ENCODE measurements around the gene SEC11A. TPM values are rescaled to one million over a fixed set of nuclear protein-coding genes. Genes with fewer than 3 reads are reported as not detected.

SEC11A gene
- total RNA-seq, 1 donor from 2014 or later, result 80.0 TPM

DNA sequence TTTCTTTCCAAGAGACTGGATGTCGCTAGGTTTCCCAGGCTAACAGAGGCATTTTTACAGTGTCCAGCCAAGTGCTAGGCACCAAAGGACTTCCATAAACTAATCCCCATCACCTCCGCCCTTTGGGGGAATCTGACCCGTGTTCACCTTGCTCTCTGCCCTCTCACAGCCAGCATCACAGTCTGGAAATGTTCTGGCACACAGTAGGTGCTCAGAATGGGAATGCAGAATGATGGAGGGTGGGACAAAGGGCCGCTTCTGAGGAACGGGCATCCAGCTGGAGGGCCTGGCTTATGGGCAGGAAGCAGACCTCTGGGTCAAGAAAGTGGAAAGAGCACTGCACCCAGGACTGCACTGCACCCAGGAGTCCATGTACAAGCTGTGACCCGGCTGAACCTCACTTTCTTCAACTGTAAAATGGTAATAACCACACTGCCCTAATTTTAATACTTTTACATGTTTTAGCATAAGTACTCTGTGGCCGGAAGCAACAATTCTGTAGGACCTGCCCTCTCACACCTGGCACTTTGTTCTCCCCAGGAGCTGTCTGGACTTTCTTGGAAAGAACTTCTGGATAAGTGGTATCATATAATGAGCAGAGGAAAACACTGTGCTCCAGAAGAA, 57.0 kb downstream of the SEC11A start:
- TF ChIP-seq, protein P1, sequence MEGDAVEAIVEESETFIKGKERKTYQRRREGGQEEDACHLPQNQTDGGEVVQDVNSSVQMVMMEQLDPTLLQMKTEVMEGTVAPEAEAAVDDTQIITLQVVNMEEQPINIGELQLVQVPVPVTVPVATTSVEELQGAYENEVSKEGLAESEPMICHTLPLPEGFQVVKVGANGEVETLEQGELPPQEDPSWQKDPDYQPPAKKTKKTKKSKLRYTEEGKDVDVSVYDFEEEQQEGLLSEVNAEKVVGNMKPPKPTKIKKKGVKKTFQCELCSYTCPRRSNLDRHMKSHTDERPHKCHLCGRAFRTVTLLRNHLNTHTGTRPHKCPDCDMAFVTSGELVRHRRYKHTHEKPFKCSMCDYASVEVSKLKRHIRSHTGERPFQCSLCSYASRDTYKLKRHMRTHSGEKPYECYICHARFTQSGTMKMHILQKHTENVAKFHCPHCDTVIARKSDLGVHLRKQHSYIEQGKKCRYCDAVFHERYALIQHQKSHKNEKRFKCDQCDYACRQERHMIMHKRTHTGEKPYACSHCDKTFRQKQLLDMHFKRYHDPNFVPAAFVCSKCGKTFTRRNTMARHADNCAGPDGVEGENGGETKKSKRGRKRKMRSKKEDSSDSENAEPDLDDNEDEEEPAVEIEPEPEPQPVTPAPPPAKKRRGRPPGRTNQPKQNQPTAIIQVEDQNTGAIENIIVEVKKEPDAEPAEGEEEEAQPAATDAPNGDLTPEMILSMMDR (IDR thresholded peaks at IDR 0.05; ENCODE audit: borderline replicate concordance), result no peak
- no peaks in the 10 kb centered on the region for H3K9me3 ChIP-seq (replicated peaks)
- DNase-seq, result no peak
- no peaks in the 10 kb centered on the region for H3K27me3 ChIP-seq (ENCODE audit: low read depth)
- H3K36me3 ChIP-seq, result no peaks in the 10 kb centered on the region
- peak overlapping the region; percentile 77 for H3K4me3 ChIP-seq
- intact Hi-C loops (cut with micrococcal nuclease), result no loop called here
- H3K27ac ChIP-seq (replicated peaks), result peak overlapping the region; percentile 86
- peaks cover 36% of the 10 kb centered on the region for H3K4me1 ChIP-seq

DNA sequence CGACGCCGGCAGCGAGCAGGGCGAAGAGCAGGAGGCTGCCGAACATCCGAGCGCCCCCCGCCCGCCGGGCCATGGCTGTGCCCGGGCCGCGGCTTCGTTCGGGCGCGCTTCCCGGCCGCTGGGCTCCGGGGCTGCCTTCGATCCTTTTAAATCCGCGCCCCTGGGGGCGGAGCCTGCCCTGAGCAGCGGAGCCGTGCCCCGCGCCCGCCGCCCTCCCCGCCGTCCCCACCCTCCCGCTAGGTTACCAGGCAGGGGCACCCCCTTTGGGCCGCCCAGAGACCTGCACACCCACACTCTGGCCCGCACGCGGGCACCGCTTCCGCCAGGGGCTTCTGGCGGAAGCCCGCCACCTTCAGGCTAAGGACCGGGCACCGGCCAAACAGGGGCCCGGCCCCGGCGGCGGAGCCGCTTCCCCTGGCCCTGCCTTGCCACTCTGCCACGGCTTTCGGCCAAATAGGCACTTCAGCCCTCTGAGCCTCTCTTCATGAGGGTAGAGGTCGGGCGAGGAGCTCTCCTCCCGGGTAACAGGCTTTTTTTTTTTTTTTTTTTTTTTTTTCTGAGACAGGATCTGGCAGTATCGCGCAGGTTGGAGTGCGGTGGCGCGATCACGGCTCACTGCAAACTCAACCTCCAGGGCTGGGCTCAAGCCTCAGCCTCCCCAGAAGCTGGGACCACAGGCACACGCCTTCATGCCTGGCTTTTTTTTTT, 57.7 kb downstream of the SEC11A start, which contains the start of gene NMB:
NMB (minus strand) TSS at position 120 of the 708 bp plus-strand sequence; CDS start at position 73, 47 bp downstream.
- peak within 1 kb of the TSS; percentile 86 for H3K27ac ChIP-seq (replicated peaks)
- intact Hi-C loops (cut with micrococcal nuclease), result no loop called here
- DNase-seq, result peak; percentile 74

DNA sequence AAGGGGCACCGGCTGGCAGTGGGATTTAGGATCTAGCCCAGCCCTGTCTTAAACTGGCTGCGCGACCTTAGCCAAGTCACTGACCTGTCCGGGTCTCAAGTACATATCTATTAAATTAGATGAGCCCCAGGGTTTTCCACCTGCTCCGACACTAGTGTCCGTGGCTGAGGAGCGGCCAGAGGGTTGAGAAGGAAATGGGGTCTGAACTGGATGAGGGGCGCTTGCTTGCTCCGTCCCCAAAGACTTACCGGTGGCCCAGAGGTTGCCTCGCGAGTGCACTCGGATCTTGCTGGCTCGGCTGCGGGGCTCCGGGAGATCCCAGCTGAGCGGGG, 58.2 kb downstream of the SEC11A start:
- peaks cover 48% of the 10 kb centered on the region for H3K4me1 ChIP-seq
- H3K9me3 ChIP-seq (replicated peaks), result no peaks in the 10 kb centered on the region
- peak overlapping the region; percentile 86 for H3K27ac ChIP-seq (replicated peaks)
- TF ChIP-seq, protein P1 (IDR thresholded peaks at IDR 0.05; ENCODE audit: borderline replicate concordance), result no peak
- no peak for DNase-seq
- H3K4me3 ChIP-seq, result peak overlapping the region; percentile 77
- H3K36me3 ChIP-seq, result peaks cover under 1% of the 10 kb centered on the region
- H3K27me3 ChIP-seq (ENCODE audit: low read depth), result no peaks in the 10 kb centered on the region
- intact Hi-C loops (cut with micrococcal nuclease), result no loop called here

More for the DNA sequence above, 57.7 kb downstream of the SEC11A start, which contains the start of gene NMB:
- no peaks in the 10 kb centered on the region for H3K36me3 ChIP-seq
- peaks cover 43% of the 10 kb centered on the region for H3K4me1 ChIP-seq
- H3K9me3 ChIP-seq (replicated peaks), result no peaks in the 10 kb centered on the region
- H3K27me3 ChIP-seq (ENCODE audit: low read depth), result no peaks in the 10 kb centered on the region
- H3K4me3 ChIP-seq, result peak within 1 kb of the TSS; percentile 77
- TF ChIP-seq, protein P1 (IDR thresholded peaks at IDR 0.05; ENCODE audit: borderline replicate concordance), result peak; percentile 64

DNA sequence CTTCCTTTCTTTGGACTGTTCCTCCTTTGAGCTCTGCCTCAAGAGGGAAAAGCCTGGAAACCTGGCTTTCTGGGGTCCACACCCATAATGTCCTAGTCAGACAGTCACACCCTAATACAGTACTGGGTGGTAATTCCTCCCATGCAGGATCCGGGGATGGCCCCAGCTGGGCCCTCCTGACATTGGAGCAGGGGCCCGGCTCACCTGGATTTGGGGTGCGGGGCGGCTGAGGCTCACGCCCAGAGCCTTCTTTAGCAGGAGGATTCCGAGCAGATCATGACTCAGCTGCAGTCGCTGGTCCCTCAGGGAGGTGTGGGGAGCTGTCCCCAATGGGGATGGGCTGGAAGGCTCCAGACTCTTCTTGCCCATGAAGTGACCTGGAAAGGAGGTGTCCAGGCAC, 59.0 kb downstream of the SEC11A start:
- Histone ChIP-seq H3K4me3 (no peak overlapping the region), H3K9me3 (replicated peaks) (no peaks in the 10 kb centered on the region), H3K27ac (replicated peaks) (no peak overlapping the region), H3K36me3 (peaks cover 8% of the 10 kb centered on the region), H3K4me1 (peaks cover 56% of the 10 kb centered on the region), H3K27me3 (ENCODE audit: low read depth) (no peaks in the 10 kb centered on the region)
- intact Hi-C loops (cut with micrococcal nuclease), result no loop called here
- TF ChIP-seq, protein P1 (IDR thresholded peaks at IDR 0.05; ENCODE audit: borderline replicate concordance), result no peak
- no peak for DNase-seq

DNA sequence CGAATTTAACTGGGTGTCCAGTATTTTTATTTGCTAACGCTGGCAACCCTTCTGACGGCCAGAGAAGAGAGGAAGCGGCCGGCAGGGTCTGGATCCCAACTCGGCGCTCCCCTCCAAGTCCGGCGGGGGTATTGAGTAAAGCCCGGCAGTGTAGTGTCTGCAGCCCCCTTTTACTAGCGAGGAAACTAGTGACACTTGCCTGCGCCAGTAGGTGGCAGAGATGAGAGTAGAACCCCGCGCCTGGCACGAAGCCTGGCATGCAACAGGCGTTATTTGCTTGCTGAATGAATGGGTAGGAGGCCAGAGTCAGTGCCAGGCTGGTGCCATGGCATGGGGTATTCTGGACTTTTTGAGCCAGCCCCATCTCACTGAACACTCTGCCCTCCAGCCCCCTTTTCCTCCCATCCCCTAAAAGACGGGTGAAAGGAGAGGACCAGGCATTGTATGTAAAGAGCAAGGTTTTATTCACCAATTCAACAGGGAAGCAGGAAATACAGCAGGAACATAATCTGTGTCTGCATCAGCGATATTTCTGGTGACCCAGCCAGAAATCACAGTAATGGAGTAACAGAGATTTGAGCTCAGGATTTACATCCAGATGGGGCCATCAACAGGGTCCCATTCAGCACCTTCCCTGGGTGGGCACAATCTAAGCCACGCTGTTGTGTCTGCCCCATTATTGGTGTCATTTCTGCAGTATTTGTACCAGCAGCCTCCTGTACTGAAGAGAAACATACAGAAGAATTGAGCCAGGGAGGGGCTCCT, 61.1 kb downstream of the SEC11A start:
- peak; percentile 81 for DNase-seq
- H3K27me3 ChIP-seq (ENCODE audit: low read depth), result no peaks in the 10 kb centered on the region
- no peaks in the 10 kb centered on the region for H3K9me3 ChIP-seq (replicated peaks)
- peaks cover 28% of the 10 kb centered on the region for H3K36me3 ChIP-seq
- H3K4me1 ChIP-seq, result peaks cover 77% of the 10 kb centered on the region
- intact Hi-C loops (cut with micrococcal nuclease), result no loop called here
- TF ChIP-seq, protein P1 (IDR thresholded peaks at IDR 0.05; ENCODE audit: borderline replicate concordance), result peak; percentile 73
- H3K4me3 ChIP-seq, result peak overlapping the region; percentile 96
- H3K27ac ChIP-seq (replicated peaks), result peak overlapping the region; percentile 92
